Fibroblast of lung (primary cell): ENCODE results near the gene BRME1. TPM values are rescaled to one million over a fixed set of nuclear protein-coding genes. Genes with fewer than 3 reads are reported as not detected.

ENCODE experiments used
- DNase-seq, 2 donors: peaks; one replicate each; pipeline versions ENCODE4 v3.0.0 to v3.0.0-alpha.2; 2010; ENCODE audit warnings: low read depth in 2 of 2
- H2AFZ ChIP-seq: 2 replicates; pipeline ENCODE4 v1.5.1; 2012; ENCODE audit warnings: low read length, control low read depth, inconsistent platforms
- H3K27ac ChIP-seq: 2 replicates; pipeline ENCODE4 v1.5.1; 2011; ENCODE audit warnings: low read length, control low read depth; ENCODE audit not compliant: insufficient read depth
- H3K27me3 ChIP-seq: 2 replicates; pipeline ENCODE4 v1.5.1; 2011; ENCODE audit warnings: mild to moderate bottlenecking, low read length; ENCODE audit not compliant: control insufficient read depth, insufficient read depth
- H3K36me3 ChIP-seq: 2 replicates; pipeline ENCODE4 v1.5.1; 2011; ENCODE audit warnings: low read length; ENCODE audit not compliant: control insufficient read depth, insufficient read depth
- H3K4me1 ChIP-seq: 2 replicates; pipeline ENCODE4 v1.5.1; 2011; ENCODE audit warnings: low read length; ENCODE audit not compliant: control insufficient read depth, insufficient read depth; ENCODE audit errors: extremely low read depth
- H3K4me2 ChIP-seq: 2 replicates; pipeline ENCODE4 v1.5.1; 2011; ENCODE audit warnings: low read length, control low read depth; ENCODE audit not compliant: insufficient read depth; ENCODE audit errors: extremely low read depth
- H3K4me3 ChIP-seq, 4 experiments: fragments of 200-600 bp in 1 of 4; sonication (generic) in 1 of 4; replicated peaks in 1 of 4; 2 replicates each; pipeline ENCODE4 v1.5.1; 2011 to 2016; ENCODE audit warnings: low read length in 4 of 4, low read depth in 3 of 4, mild to moderate bottlenecking in 3 of 4, control low read depth in 2 of 4, inconsistent platforms in 1 of 4, mixed read lengths in 1 of 4; ENCODE audit not compliant: insufficient read depth in 1 of 4; ENCODE audit errors: control extremely low read depth in 1 of 4
- H3K79me2 ChIP-seq: 2 replicates; pipeline ENCODE4 v1.5.1; 2012; ENCODE audit warnings: mild to moderate bottlenecking, low read length, inconsistent platforms; ENCODE audit not compliant: control insufficient read depth, insufficient read depth
- H3K9ac ChIP-seq: 2 replicates; pipeline ENCODE4 v1.5.1; 2011; ENCODE audit warnings: mild to moderate bottlenecking, low read length, control low read depth; ENCODE audit not compliant: insufficient read depth
- H3K9me3 ChIP-seq: 2 replicates; pipeline ENCODE4 v1.5.1; 2012; ENCODE audit warnings: low read depth, low read length; ENCODE audit not compliant: control insufficient read depth, insufficient read depth
- H4K20me1 ChIP-seq: 2 replicates; pipeline ENCODE4 v1.5.1; 2011; ENCODE audit warnings: low read length; ENCODE audit not compliant: control insufficient read depth, insufficient read depth; ENCODE audit errors: extremely low read depth
- CTCF ChIP-seq, 2 donors: IDR thresholded peaks in 1 of 2; conservative IDR thresholded peaks in 1 of 2; 1 replicate in 1 of 2; 2 replicates in 1 of 2; pipeline ENCODE4 v1.5.1; 2011 to 2012; ENCODE audit warnings: low read length in 2 of 2, control low read depth in 1 of 2, inconsistent platforms in 1 of 2, low read depth in 1 of 2, mild to moderate bottlenecking in 1 of 2
- EZH2 ChIP-seq: IDR thresholded peaks from 2 replicates; pipeline ENCODE4 v1.5.1; 2012; ENCODE audit warnings: low read length, control low read depth, mild to moderate bottlenecking; ENCODE audit errors: missing control alignments
- polyA plus RNA-seq, 2 donors: library from polyadenylated mRNA; depleted of rRNA in 1 of 2; stranded (reverse) in 1 of 2; unstranded in 1 of 2; fragments of >200 nt; gene quantifications; 2 replicates each; pipeline ENCODE4 v1.2.1, GENCODE V29; 2011 to 2012; ENCODE audit warnings: missing spikeins in 1 of 2
- total RNA-seq: library from RNA; depleted of rRNA; stranded (reverse); fragments of >200 nt; gene quantifications from 2 replicates; pipeline ENCODE4 v1.2.1, GENCODE V29; 2014

Gene BRME1
- total and polyA plus RNA-seq, 2 donors (not counting 1 experiment from before 2014, with no cell fraction given), result 0.23 to 0.83 TPM

GRCh38 chr19:13930402-13930801, 24.5 kb upstream of the BRME1 start:
- TF ChIP-seq EZH2, result no peak
- no peak for TF ChIP-seq CTCF (conservative IDR thresholded peaks at IDR 0.05 in 1 of 2, IDR thresholded peaks at IDR 0.05 in 1 of 2; ENCODE audit: low read depth in 1 of 2, low read length in 2 of 2)

GRCh38 chr19:13929956-13930355, 24.0 kb upstream of the BRME1 start:
- Histone ChIP-seq H3K4me1 (no peaks in the 10 kb centered on the region), H3K9me3 (no peaks in the 10 kb centered on the region), H3K79me2 (no peaks in the 10 kb centered on the region), H3K36me3 (peaks cover 8% of the 10 kb centered on the region), H3K27me3 (no peaks in the 10 kb centered on the region), H2AFZ (no peak overlapping the region), H4K20me1 (no peaks in the 10 kb centered on the region), H3K9ac (no peak overlapping the region), H3K4me3 (no peak overlapping the region), H3K4me2 (no peak overlapping the region), H3K27ac (no peak overlapping the region)
- no peak for TF ChIP-seq EZH2
- no peak for TF ChIP-seq CTCF (conservative IDR thresholded peaks at IDR 0.05 in 1 of 2, IDR thresholded peaks at IDR 0.05 in 1 of 2; ENCODE audit: low read depth in 1 of 2, low read length in 2 of 2)
- DNase-seq, result no peak

More at GRCh38 chr19:13930402-13930801, 24.5 kb upstream of the BRME1 start:
- Histone ChIP-seq H2AFZ (no peak overlapping the region), H3K27me3 (no peaks in the 10 kb centered on the region), H3K36me3 (peaks cover 8% of the 10 kb centered on the region), H3K9me3 (no peaks in the 10 kb centered on the region), H3K4me3 (no peak overlapping the region), H3K27ac (no peak overlapping the region), H3K9ac (no peak overlapping the region), H4K20me1 (no peaks in the 10 kb centered on the region), H3K4me2 (no peak overlapping the region), H3K79me2 (no peaks in the 10 kb centered on the region), H3K4me1 (no peaks in the 10 kb centered on the region)
- no peak for DNase-seq

- no peaks in the 10 kb centered on the region for H3K4me1 ChIP-seq
- H3K4me3 ChIP-seq, result no peak overlapping the region
- no peak for DNase-seq
- TF ChIP-seq CTCF (conservative IDR thresholded peaks at IDR 0.05 in 1 of 2, IDR thresholded peaks at IDR 0.05 in 1 of 2; ENCODE audit: low read depth in 1 of 2, low read length in 2 of 2), result no peak
- no peak for TF ChIP-seq EZH2
- H3K79me2 ChIP-seq, result no peaks in the 10 kb centered on the region
- H3K27ac ChIP-seq, result no peak overlapping the region
- peaks cover 8% of the 10 kb centered on the region for H3K36me3 ChIP-seq
- no peaks in the 10 kb centered on the region for H3K27me3 ChIP-seq
- H2AFZ ChIP-seq, result no peak overlapping the region
- H3K4me2 ChIP-seq, result no peak overlapping the region
- H3K9ac ChIP-seq, result no peak overlapping the region
- H4K20me1 ChIP-seq, result no peaks in the 10 kb centered on the region
- no peaks in the 10 kb centered on the region for H3K9me3 ChIP-seq
Observed at GRCh38 chr19:13929340-13929739, 23.4 kb upstream of the BRME1 start.
